Activated CD8-positive, alpha-beta T cell treated with anti-CD3 and anti-CD28 coated beads, Interleukin-2, amount 10 ng/mL, durations not matched to agents 7 days and 5 days (primary cell): ENCODE data around the gene CUL7. TPM values are rescaled to one million over a fixed set of nuclear protein-coding genes. Genes with fewer than 3 reads are reported as not detected.
"Not testable (repeated sequence)": the region's sequence is repeated elsewhere in the genome, so short reads cannot be mapped to it uniquely, and the experiment has no call there.

Experiments
- ATAC-seq: fragments of 150-1000 bp; cut with Tn5 transposase; one replicate; pipeline ENCODE4 v1.10.0; 2021; ENCODE audit warnings: moderate library complexity
- CTCF ChIA-PET: fragments of 350-600 bp; sonication (Branson Sonifier 250); formaldehyde crosslinking; loops from one replicate; lab custom pipeline; 2021; ENCODE audit warnings: antibody characterized with exemption; lab: Charles Lee
- POLR2A ChIA-PET: fragments of 350-600 bp; sonication (Branson Sonifier 250); formaldehyde crosslinking; loops from one replicate; lab custom pipeline; 2021; ENCODE audit warnings: antibody characterized with exemption; lab: Charles Lee
- DNase-seq: peaks from one replicate; pipeline ENCODE4 v3.0.0-alpha.2; 2020
- H3K27ac Mint-ChIP-seq: one replicate; pipeline ENCODE4 v1.8.0; 2021; ENCODE audit warnings: mild to moderate bottlenecking, mixed read lengths
- H3K27me3 Mint-ChIP-seq: one replicate; pipeline ENCODE4 v1.8.0; 2021; ENCODE audit warnings: low read depth, mixed read lengths
- H3K36me3 Mint-ChIP-seq: one replicate; pipeline ENCODE4 v1.8.0; 2021; ENCODE audit warnings: low read depth, mixed read lengths
- H3K4me1 Mint-ChIP-seq: one replicate; pipeline ENCODE4 v1.8.0; 2021; ENCODE audit warnings: low read depth, mixed read lengths
- H3K4me3 Mint-ChIP-seq: one replicate; pipeline ENCODE4 v1.8.0; 2021; ENCODE audit warnings: mild to moderate bottlenecking, mixed read lengths
- H3K9me3 Mint-ChIP-seq: one replicate; pipeline ENCODE4 v1.8.0; 2022; ENCODE audit warnings: mixed read lengths; ENCODE audit not compliant: insufficient read depth
- total RNA-seq, 2 experiments: library from RNA; stranded (reverse); gene quantifications; one replicate each; pipeline ENCODE4 v1.2.3, GENCODE V29; 2021

The CUL7 gene
- total RNA-seq, 2 experiments from 2014 or later, result 8.5 to 8.9 TPM

GRCh38 chr6:43089874-43090558 is 36.4 kb upstream of the CUL7 start:
- DNase-seq (no peak), ATAC-seq (no peak)
- ChIA-PET POLR2A (interaction anchor here (0.6 kb wide), 1 partner anchor 344 kb away, joined by 3 read pairs; no protein-coding TSS in a partner anchor), CTCF (interaction anchor here (1.0 kb wide), 1 partner anchor 53 kb away, joined by 4 read pairs; no protein-coding TSS in a partner anchor)
- no peak overlapping the region for H3K27ac Mint-ChIP-seq
- H3K27me3 Mint-ChIP-seq, result no peaks in the 10 kb centered on the region
- H3K4me1 Mint-ChIP-seq, result peaks cover 10% of the 10 kb centered on the region
- H3K9me3 Mint-ChIP-seq, result no peaks in the 10 kb centered on the region
- H3K36me3 Mint-ChIP-seq, result no peaks in the 10 kb centered on the region
- H3K4me3 Mint-ChIP-seq, result no peak overlapping the region

DNA sequence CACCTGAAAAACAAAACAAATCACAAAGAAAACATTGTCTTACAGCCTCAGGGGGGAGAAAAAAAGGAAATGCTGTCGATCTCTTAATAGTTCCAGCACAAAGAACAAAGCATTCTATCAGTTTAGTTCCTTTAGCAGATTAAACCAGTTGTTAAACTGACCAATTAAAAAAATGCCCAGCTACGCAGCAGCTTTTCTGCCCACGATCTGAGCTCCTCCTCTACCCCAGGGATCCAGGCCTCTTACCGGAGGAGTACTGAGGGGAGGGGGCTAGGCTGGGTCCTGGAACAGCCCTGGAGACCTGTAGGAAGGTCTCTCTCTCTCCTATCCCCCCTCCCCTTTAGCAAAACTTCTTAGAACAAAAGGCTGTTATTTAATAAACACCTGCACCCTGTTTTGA is 35.8 kb upstream of the CUL7 start:
- POLR2A ChIA-PET, result interaction anchor here (0.6 kb wide), 1 partner anchor 343 kb away, joined by 3 read pairs; no protein-coding TSS in a partner anchor
- Mint-ChIP-seq H3K36me3 (no peaks in the 10 kb centered on the region), H3K9me3 (no peaks in the 10 kb centered on the region), H3K27ac (no peak overlapping the region), H3K4me3 (no peak overlapping the region), H3K27me3 (no peaks in the 10 kb centered on the region), H3K4me1 (peaks cover 10% of the 10 kb centered on the region)
- DNase-seq, result no peak
- CTCF ChIA-PET, result interaction anchor here (1.0 kb wide), 1 partner anchor 54 kb away, joined by 4 read pairs; no protein-coding TSS in a partner anchor
- ATAC-seq, result no peak

- H3K27me3 Mint-ChIP-seq, result no peaks in the 10 kb centered on the region
- no peak for DNase-seq
- ChIA-PET POLR2A (no interaction called here), CTCF (no interaction called here)
- no peak overlapping the region for H3K27ac Mint-ChIP-seq
- ATAC-seq, result no peak
- H3K4me3 Mint-ChIP-seq, result no peak overlapping the region
- H3K36me3 Mint-ChIP-seq, result no peaks in the 10 kb centered on the region
- peaks cover 10% of the 10 kb centered on the region for H3K4me1 Mint-ChIP-seq
- no peaks in the 10 kb centered on the region for H3K9me3 Mint-ChIP-seq
Measured at GRCh38 chr6:43088654-43089056, 35.0 kb upstream of the CUL7 start.

DNA sequence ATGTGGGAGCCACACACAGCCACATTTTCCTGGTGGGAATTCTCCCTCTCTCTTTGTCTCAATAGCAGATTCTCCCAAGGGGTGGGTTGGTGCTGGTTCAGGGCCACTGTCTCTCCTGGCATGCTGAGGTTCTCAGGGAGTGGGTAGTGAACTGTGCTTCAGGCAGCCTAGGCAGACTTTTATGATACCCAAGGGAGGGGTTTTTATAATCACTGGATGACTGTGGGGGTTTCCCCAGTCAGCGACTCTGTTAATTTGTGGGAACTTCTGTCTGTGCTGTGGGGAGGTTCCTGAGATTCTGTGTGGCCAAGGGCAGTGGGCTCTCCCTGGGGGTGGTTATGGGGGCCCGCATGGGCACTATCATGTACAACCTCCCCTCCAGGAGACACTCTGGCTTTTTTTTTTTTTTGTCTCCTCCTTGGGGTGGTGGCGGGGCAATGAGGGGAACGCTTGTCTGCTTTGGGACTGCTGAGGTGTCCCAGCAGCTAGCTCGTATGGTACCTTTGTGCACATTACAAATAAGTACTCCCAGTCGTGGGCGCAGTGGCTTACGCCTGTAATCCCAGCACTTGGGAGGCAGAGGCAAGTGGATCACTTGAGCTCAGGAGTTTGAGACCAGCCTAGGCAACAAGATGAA is 32.5 kb upstream of the CUL7 start:
- ATAC-seq (no peak), DNase-seq (no peak)
- H3K9me3 Mint-ChIP-seq, result no peaks in the 10 kb centered on the region
- H3K4me3 Mint-ChIP-seq, result no peak overlapping the region
- H3K27me3 Mint-ChIP-seq, result peaks cover 5% of the 10 kb centered on the region
- H3K4me1 Mint-ChIP-seq, result peaks cover 2% of the 10 kb centered on the region
- POLR2A ChIA-PET, result no interaction called here
- no peaks in the 10 kb centered on the region for H3K36me3 Mint-ChIP-seq
- no peak overlapping the region for H3K27ac Mint-ChIP-seq
- CTCF ChIA-PET, result no interaction called here

DNA sequence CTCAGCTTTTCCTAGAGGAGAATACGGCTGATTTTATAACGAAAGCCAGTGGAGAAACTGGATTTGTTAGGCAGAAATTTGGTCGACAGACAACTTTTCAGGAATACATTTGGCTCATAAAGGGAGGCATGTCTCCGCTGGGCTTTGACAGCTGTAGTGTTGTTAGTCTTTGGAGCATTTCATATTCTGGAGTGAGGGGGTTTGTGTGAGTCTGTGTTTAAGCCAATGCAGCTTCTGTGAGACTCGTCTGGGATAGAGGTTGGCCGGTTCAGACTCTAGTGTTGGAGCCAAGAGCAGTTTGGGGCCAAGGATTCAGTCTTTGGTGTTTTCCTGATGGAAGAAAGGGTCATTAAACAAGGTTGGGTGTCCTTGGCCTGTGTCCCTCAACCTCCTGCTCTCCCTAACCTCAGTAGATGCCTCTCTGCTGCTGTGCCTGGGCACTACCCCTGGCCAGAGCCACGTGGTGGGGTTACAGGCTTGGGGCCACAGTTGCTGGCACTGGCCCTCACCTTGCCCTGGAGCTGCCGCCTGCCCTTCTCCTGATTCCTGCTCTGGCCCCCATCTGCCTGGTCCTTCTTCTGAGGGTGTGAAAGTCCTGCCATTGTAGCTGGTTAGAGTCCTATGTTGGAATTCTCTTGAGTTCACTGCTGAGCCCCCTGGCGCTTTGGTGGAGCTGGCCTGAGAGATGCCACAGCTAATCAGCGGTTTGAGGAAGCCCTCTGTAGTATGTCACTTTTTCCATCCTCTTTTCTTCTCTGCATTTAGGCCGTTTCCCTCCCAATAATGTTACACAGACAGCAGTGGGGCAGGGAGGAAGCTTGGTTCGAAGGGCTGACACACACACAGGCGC is 29.4 kb upstream of the CUL7 start:
- peaks cover 2% of the 10 kb centered on the region for H3K4me1 Mint-ChIP-seq
- no peak overlapping the region for H3K27ac Mint-ChIP-seq
- no peaks in the 10 kb centered on the region for H3K9me3 Mint-ChIP-seq
- no peak for ATAC-seq
- ChIA-PET POLR2A (no interaction called here), CTCF (interaction anchor here (1.1 to 1.2 kb wide), 2 partner anchors 14 to 60 kb away, joined by 3 to 4 read pairs; no protein-coding TSS in a partner anchor)
- H3K27me3 Mint-ChIP-seq, result peaks cover 17% of the 10 kb centered on the region
- no peak overlapping the region for H3K4me3 Mint-ChIP-seq
- no peaks in the 10 kb centered on the region for H3K36me3 Mint-ChIP-seq
- no peak for DNase-seq

DNA sequence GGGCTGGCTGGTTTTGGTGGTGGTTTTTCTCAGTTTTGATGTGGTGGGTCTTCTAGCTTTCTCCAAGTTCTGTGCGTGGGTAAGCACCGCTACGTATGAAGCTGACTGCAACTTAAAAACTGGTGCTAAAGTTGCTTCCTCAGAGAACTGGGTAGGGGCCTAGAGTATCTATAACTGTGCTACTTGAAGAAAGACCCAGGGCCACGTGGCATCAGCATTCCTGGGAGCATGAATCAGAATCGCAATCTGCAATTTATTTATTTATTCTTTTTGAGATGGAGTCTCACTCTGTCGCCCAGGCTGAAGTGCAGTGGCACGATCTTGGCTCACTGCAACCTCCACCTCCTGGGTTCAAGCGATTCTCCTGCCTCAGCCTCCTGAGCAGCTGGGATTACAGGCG is 28.3 kb upstream of the CUL7 start:
- H3K4me1 Mint-ChIP-seq, POLR2A ChIA-PET, H3K36me3 Mint-ChIP-seq, ATAC-seq, H3K4me3 Mint-ChIP-seq, H3K27ac Mint-ChIP-seq, DNase-seq, H3K9me3 Mint-ChIP-seq: not testable (repeated sequence)
- CTCF ChIA-PET, result interaction anchor here (1.1 kb wide), 1 partner anchor 13 kb away, joined by 3 read pairs; no protein-coding TSS in a partner anchor
- peaks cover 27% of the 10 kb centered on the region for H3K27me3 Mint-ChIP-seq

DNA sequence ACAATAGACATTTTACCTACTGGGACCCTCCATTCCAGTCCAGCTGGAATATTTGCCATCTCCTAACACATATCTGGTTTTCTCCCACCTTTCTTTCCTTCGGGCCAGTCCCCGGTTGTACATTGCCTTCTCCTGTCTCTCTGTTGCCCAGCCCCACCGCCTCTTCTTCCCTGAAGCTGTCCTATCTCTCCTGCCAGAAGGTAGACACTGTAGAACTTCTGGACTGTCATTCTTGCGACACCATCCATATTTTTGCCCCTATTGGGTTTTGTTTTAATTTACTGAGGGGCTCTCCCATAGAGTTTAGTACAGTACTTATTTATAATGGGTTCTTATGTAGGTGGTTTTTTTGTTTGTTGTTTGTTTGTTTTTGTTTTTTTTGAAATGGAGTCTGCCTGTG is 27.4 kb upstream of the CUL7 start:
- CTCF ChIA-PET, result no interaction called here
- no peak overlapping the region for H3K4me3 Mint-ChIP-seq
- POLR2A ChIA-PET, result interaction anchor here (0.5 kb wide), 1 partner anchor 402 kb away, joined by 3 read pairs; no protein-coding TSS in a partner anchor
- no peak for DNase-seq
- peaks cover 8% of the 10 kb centered on the region for H3K4me1 Mint-ChIP-seq
- no peak overlapping the region for H3K27ac Mint-ChIP-seq
- no peak for ATAC-seq
- H3K27me3 Mint-ChIP-seq, result peaks cover 27% of the 10 kb centered on the region
- H3K9me3 Mint-ChIP-seq, result no peaks in the 10 kb centered on the region
- H3K36me3 Mint-ChIP-seq, result no peaks in the 10 kb centered on the region

- H3K27me3 Mint-ChIP-seq, result peaks cover 33% of the 10 kb centered on the region
- ATAC-seq (no peak), DNase-seq (no peak)
- H3K27ac Mint-ChIP-seq, result no peak overlapping the region
- ChIA-PET POLR2A (no interaction called here), CTCF (no interaction called here)
- peaks cover 8% of the 10 kb centered on the region for H3K4me1 Mint-ChIP-seq
- no peak overlapping the region for H3K4me3 Mint-ChIP-seq
- H3K9me3 Mint-ChIP-seq, result no peaks in the 10 kb centered on the region
- H3K36me3 Mint-ChIP-seq, result no peaks in the 10 kb centered on the region
Measured at GRCh38 chr6:43078691-43079090, 25.0 kb upstream of the CUL7 start.

GRCh38 chr6:43077981-43078511 is 24.4 kb upstream of the CUL7 start:
- Mint-ChIP-seq H3K9me3 (no peaks in the 10 kb centered on the region), H3K27me3 (peaks cover 33% of the 10 kb centered on the region), H3K36me3 (no peaks in the 10 kb centered on the region), H3K27ac (no peak overlapping the region), H3K4me1 (peaks cover 8% of the 10 kb centered on the region), H3K4me3 (no peak overlapping the region)
- no peak for ATAC-seq
- no peak for DNase-seq
- CTCF ChIA-PET, result interaction anchor here (4.7 kb wide), 1 partner anchor 65 kb away, joined by 22 read pairs; no protein-coding TSS in a partner anchor
- POLR2A ChIA-PET, result interaction anchor here (0.8 kb wide), 1 partner anchor 149 kb away, joined by 4 read pairs; the partner anchor contains the start of gene CNPY3

DNA sequence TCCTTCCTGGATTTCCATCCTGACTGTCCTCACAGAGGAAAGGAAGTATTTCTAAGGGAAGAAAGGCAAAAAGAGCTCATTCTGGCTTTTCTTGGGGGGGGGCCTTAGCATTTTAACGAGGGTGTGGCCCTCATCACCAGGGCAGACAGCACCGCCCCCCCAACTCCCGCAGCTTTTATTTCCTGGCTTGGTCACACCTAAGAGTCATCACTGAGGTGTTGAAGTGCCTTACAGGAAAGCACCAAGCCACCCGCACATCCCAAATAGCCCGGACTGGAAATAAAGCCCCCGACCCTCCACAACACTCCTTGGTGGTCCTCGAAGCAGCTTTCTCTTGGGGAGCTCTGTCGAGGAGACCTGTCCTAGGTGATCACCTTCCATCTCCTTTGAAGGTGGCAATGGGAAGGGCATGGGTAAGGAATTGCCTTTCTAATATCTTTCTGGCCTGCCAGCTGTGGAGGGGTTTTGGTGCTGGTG is 23.7 kb upstream of the CUL7 start:
- ChIA-PET POLR2A (interaction anchor here (0.8 kb wide), 1 partner anchor 148 kb away, joined by 4 read pairs; the partner anchor contains the start of gene CNPY3), CTCF (interaction anchor here (4.7 kb wide), 1 partner anchor 65 kb away, joined by 22 read pairs; no protein-coding TSS in a partner anchor)
- ATAC-seq, result no peak
- no peaks in the 10 kb centered on the region for H3K9me3 Mint-ChIP-seq
- H3K4me3 Mint-ChIP-seq, result peak overlapping the region; percentile 40
- H3K27ac Mint-ChIP-seq, result no peak overlapping the region
- H3K36me3 Mint-ChIP-seq, result no peaks in the 10 kb centered on the region
- H3K4me1 Mint-ChIP-seq, result peaks cover 8% of the 10 kb centered on the region
- no peak for DNase-seq
- H3K27me3 Mint-ChIP-seq, result peaks cover 30% of the 10 kb centered on the region
